GM12878 (cell line): ENCODE data around the gene CTDP1. TPM values are rescaled to one million over a fixed set of nuclear protein-coding genes. Genes with fewer than 3 reads are reported as not detected.

Experiments used
- ATAC-seq: fragments of 200-7000 bp; cut with Tn5 transposase; 3 replicates; pipeline ENCODE4 v1.9.1; 2020; ENCODE audit warnings: mild to moderate bottlenecking, moderate library complexity
- BruUV-seq: library from RNA; stranded (reverse); fragments of 400-500 nt; replicated peaks from 2 replicates; lab custom pipeline; 2021; lab: Mats Ljungman, UMichigan
- CTCF ChIA-PET: fragments of 300-600 bp; sonication (Branson Sonifier 250); formaldehyde crosslinking; extraction: SDS; loops from one replicate; lab custom pipeline; 2021; ENCODE audit warnings: inconsistent platforms; lab: Yijun Ruan, JAX
- POLR2A ChIA-PET: fragments of 350-600 bp; formaldehyde crosslinking; extraction: SDS; loops from one replicate; lab custom pipeline; 2021; ENCODE audit warnings: inconsistent platforms; lab: Charles Lee
- RAD21 ChIA-PET: fragments of 300-600 bp; sonication (Branson Sonifier 250); formaldehyde crosslinking; loops from one replicate; lab custom pipeline; 2023; ENCODE audit warnings: antibody characterized with exemption; ENCODE audit not compliant: unreplicated experiment; lab: Charles Lee
- SMC1A ChIA-PET: fragments of 300-600 bp; sonication (Branson Sonifier 250); formaldehyde crosslinking; loops from one replicate; lab custom pipeline; 2023; ENCODE audit not compliant: unreplicated experiment, uncharacterized antibody; lab: Charles Lee
- DNase-seq: peaks from one replicate; pipeline ENCODE4 v3.0.0-alpha.2; 2011; ENCODE audit warnings: low read depth, low spot score
- FAIRE-seq: peaks from 3 replicates; lab custom pipeline; 2011; peaks lifted over from hg19 to GRCh38; lab: Jason Lieb, UNC
- H2AFZ ChIP-seq: 2 replicates; pipeline ENCODE4 v1.6.0; 2011; ENCODE audit warnings: low read depth, low read length, control low read depth; ENCODE audit not compliant: control insufficient read depth
- H3K27ac ChIP-seq: 2 replicates; pipeline ENCODE4 v1.5.1; 2011; ENCODE audit warnings: control low read depth; ENCODE audit not compliant: control insufficient read depth, insufficient read depth
- H3K27me3 ChIP-seq, 2 experiments: replicated peaks in 1 of 2; 2 replicates each; pipeline versions ENCODE4 v1.6.0 to v1.6.1; 2011; ENCODE audit warnings: low read length in 1 of 2; ENCODE audit not compliant: control insufficient read depth in 2 of 2, insufficient read depth in 2 of 2
- H3K36me3 ChIP-seq, 2 experiments: 2 replicates each; pipeline ENCODE4 v1.5.1; 2011; ENCODE audit warnings: low read length in 1 of 2; ENCODE audit not compliant: control insufficient read depth in 2 of 2, insufficient read depth in 2 of 2
- H3K4me1 ChIP-seq: 2 replicates; pipeline ENCODE4 v1.6.1; 2011; ENCODE audit warnings: mild to moderate bottlenecking, low read length, moderate library complexity, mixed read lengths; ENCODE audit not compliant: control insufficient read depth, insufficient read depth
- H3K4me2 ChIP-seq: 2 replicates; pipeline ENCODE4 v1.6.0; 2011; ENCODE audit warnings: control low read depth; ENCODE audit not compliant: control insufficient read depth, insufficient read depth
- H3K4me3 ChIP-seq: fragments of 200-600 bp; sonication (generic); 2 replicates; pipeline ENCODE4 v1.5.1; 2016
- H3K79me2 ChIP-seq: 2 replicates; pipeline ENCODE4 v1.6.0; 2011; ENCODE audit warnings: low read length; ENCODE audit not compliant: control insufficient read depth, insufficient read depth
- H3K9ac ChIP-seq: 2 replicates; pipeline ENCODE4 v1.8.0; 2011; ENCODE audit warnings: low read length, control low read depth, mixed read lengths; ENCODE audit not compliant: control insufficient read depth, insufficient read depth
- H3K9me3 ChIP-seq: replicated peaks from 3 replicates; pipeline ENCODE4 v1.5.1; 2011; ENCODE audit warnings: mild to moderate bottlenecking, low read length; ENCODE audit not compliant: control insufficient read depth, insufficient read depth
- H4K20me1 ChIP-seq: 2 replicates; pipeline ENCODE4 v1.6.0; 2011; ENCODE audit not compliant: control insufficient read depth, insufficient read depth
- CEBPB ChIP-seq, 2 experiments: fragments of 150-350 bp in 1 of 2; IDR thresholded peaks; 2 replicates each; pipeline ENCODE4 v1.6.1; 2012 to 2014; ENCODE audit warnings: low read depth in 2 of 2, low read length in 2 of 2, borderline replicate concordance in 1 of 2, inconsistent platforms in 1 of 2
- CEBPZ ChIP-seq: fragments of 150-350 bp; IDR thresholded peaks from 2 replicates; pipeline ENCODE4 v1.6.1; 2016; ENCODE audit warnings: low read depth, low read length
- PBX3 ChIP-seq: IDR thresholded peaks from 2 replicates; pipeline ENCODE4 v1.6.1; 2011; ENCODE audit warnings: mild to moderate bottlenecking, low read depth, low read length, moderate library complexity; ENCODE audit not compliant: insufficient replicate concordance
- TARDBP ChIP-seq: IDR thresholded peaks from 2 replicates; pipeline ENCODE4 v1.6.1; 2016; ENCODE audit warnings: borderline replicate concordance
- ZNF217 ChIP-seq: fragments of 450-650 bp; IDR thresholded peaks from 2 replicates; pipeline ENCODE4 v1.6.1; 2017; ENCODE audit warnings: antibody characterized with exemption, mild to moderate bottlenecking
- WGBS: methylation state at CpG from one replicate; pipeline ENCODE4 v1.1.6; 2016; ENCODE audit warnings: low lambda C conversion rate; ENCODE audit not compliant: insufficient replicate concordance, insufficient coverage; ENCODE audit errors: missing lambda C conversion rate; 5-methylcytosine and 5-hydroxymethylcytosine counted together
- in situ Hi-C: fragments of 300-500 bp; cut with MboI; formaldehyde crosslinking; loops from 9 replicates; pipeline ENCODE4 v1.14.3; 2018; ENCODE audit warnings: mixed read lengths
- intact Hi-C: fragments of 100-400 bp; cut with micrococcal nuclease; formaldehyde crosslinking; loops from one replicate; pipeline ENCODE4 v1.14.2; 2022; ENCODE audit not compliant: unreplicated experiment
- polyA plus RNA-seq, 11 experiments: library from polyadenylated mRNA; depleted of rRNA in 4 of 11; unstranded in 6 of 11; stranded (reverse) in 5 of 11; fragments of >200 nt; fragmentation: Nextera tagmentation in 4 of 11; fragmentation: Illumina TruSeq in 1 of 11; extraction: Ambion mirVana in 4 of 11; extraction: Trizol in 1 of 11; gene quantifications; 1 replicate in 1 of 11; 2 replicates in 10 of 11; pipeline versions ENCODE4 v1.2.1 to v1.2.3, GENCODE V29; 2011 to 2016; ENCODE audit warnings: inconsistent platforms in 2 of 11, missing spikeins in 2 of 11, low read depth in 1 of 11
- total RNA-seq, 4 experiments: library from RNA; depleted of rRNA in 3 of 4; stranded (reverse); fragments of >200 nt in 3 of 4; fragmentation: Illumina TruSeq in 1 of 4; extraction: Trizol in 1 of 4; gene quantifications; 2 replicates each; pipeline versions ENCODE4 v1.2.1 to v1.2.3, GENCODE V29; 2013 to 2021
- TF ChIP-seq, protein P1 (sequence below): fragments of 450-650 bp; IDR thresholded peaks from 2 replicates; pipeline ENCODE4 v1.6.1; 2017; ENCODE audit warnings: mild to moderate bottlenecking, low read depth, inconsistent platforms; ENCODE audit not compliant: poor library complexity, severe bottlenecking

The CTDP1 gene
- total and polyA plus RNA-seq, 10 of the 15 experiments (the other 5 are each of a cell fraction or from before 2014, with no cell fraction given) = 0.32 to 31.3 (median 8.8) TPM

DNA sequence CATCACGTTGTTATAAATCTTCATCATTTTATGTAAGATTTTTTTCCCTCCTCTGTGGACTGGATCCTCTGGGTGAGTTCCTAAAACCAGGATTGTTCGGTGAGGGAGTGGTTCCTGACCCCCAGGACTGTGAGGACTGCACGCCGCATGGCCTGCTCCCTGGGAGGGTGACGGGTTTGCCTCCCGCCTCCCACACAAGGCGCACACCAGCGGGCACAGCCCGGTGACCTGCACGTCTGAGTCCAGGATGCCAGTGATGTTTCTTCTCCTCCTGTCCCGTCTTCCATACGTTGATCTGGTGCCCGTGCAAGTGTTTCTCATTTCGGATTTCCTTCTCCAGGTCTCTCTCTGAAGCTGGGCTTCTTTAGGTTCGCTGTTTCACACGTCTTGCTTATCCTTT is 27.1 kb downstream of the CTDP1 start (continued):
- TF ChIP-seq CEBPZ (no peak), ZNF217 (no peak), PBX3 (no peak), CEBPB (IDR thresholded peaks at IDR 0.05; ENCODE audit: borderline replicate concordance in 1 of 2, low read depth in 2 of 2, low read length in 2 of 2) (no peak)

DNA sequence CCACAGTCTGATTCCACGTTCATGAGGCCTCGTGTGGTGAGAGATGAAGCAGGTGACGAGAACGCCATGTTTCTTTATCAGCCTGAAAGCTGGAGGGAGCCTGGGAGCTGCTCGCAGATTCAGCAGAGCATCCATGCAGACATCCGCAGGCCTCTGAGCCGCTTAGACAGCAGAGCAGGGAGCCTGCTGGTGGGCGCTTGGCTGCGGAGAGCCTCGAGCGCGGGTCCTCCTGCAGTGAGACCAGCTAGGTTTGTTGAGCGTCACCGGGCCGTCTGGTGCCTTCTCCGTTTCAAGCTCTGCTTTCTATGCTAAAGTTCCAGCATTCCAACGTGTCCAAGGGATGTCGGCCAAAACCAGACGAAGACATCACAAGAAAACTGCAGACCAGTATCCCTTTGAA is 27.6 kb downstream of the CTDP1 start:
- ChIA-PET POLR2A (no interaction called here), CTCF (no interaction called here), SMC1A (interaction anchor here (0.7 to 0.9 kb wide), 2 partner anchors 23 to 243 kb away, joined by 3 read pairs; no protein-coding TSS in a partner anchor), RAD21 (no interaction called here)
- Histone ChIP-seq H3K27me3 (no peaks in the 10 kb centered on the region), H3K27ac (no peak overlapping the region), H3K9ac (no peak overlapping the region), H3K79me2 (no peaks in the 10 kb centered on the region), H3K4me2 (peak overlapping the region; percentile 73; the same call in 1 of the 2 replicates), H3K36me3 (peaks cover 23 to 31% of the 10 kb centered on the region in 2 experiments; a peak in 3 of 4 replicates), H3K4me3 (no peak overlapping the region), H2AFZ (no peak overlapping the region), H4K20me1 (no peaks in the 10 kb centered on the region), H3K4me1 (peaks cover 20% of the 10 kb centered on the region), H3K9me3 (no peaks in the 10 kb centered on the region)
- in situ Hi-C loops (no loop called here), intact Hi-C loops (no loop called here)
- BruUV-seq = no TSS peak
- ATAC-seq (peak; percentile 48), DNase-seq (no peak), FAIRE-seq (no peak)
- TF ChIP-seq, protein P1, sequence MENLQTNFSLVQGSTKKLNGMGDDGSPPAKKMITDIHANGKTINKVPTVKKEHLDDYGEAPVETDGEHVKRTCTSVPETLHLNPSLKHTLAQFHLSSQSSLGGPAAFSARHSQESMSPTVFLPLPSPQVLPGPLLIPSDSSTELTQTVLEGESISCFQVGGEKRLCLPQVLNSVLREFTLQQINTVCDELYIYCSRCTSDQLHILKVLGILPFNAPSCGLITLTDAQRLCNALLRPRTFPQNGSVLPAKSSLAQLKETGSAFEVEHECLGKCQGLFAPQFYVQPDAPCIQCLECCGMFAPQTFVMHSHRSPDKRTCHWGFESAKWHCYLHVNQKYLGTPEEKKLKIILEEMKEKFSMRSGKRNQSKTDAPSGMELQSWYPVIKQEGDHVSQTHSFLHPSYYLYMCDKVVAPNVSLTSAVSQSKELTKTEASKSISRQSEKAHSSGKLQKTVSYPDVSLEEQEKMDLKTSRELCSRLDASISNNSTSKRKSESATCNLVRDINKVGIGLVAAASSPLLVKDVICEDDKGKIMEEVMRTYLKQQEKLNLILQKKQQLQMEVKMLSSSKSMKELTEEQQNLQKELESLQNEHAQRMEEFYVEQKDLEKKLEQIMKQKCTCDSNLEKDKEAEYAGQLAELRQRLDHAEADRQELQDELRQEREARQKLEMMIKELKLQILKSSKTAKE = no peak
- no peak for TF ChIP-seq TARDBP
- WGBS = 94% methylated on average over 15 of the region's 19 CpGs
